Common myeloid progenitor, CD34-positive (primary cell): ENCODE data around the gene SIN3B.

Experiments used
- CTCF ChIA-PET: fragments of 350-600 bp; sonication (Branson Sonifier 250); formaldehyde crosslinking; loops from one replicate; lab custom pipeline; 2021; ENCODE audit warnings: antibody characterized with exemption; lab: Charles Lee
- POLR2A ChIA-PET: fragments of 350-600 bp; sonication (Branson Sonifier 250); formaldehyde crosslinking; loops from one replicate; lab custom pipeline; 2021; ENCODE audit warnings: antibody characterized with exemption; lab: Charles Lee
- DNase-seq, 3 donors: peaks; one replicate each; pipeline versions ENCODE4 v3.0.0 to v3.0.0-alpha.2; 2013
- H3K27ac ChIP-seq, 2 experiments: 1 replicate in 1 of 2; 2 replicates in 1 of 2; pipeline ENCODE4 v1.7.0; 2013; ENCODE audit warnings: inconsistent platforms in 2 of 2, low read length in 2 of 2, mild to moderate bottlenecking in 2 of 2, low read depth in 1 of 2, moderate library complexity in 1 of 2; ENCODE audit not compliant: severe bottlenecking in 2 of 2, insufficient read depth in 1 of 2, poor library complexity in 1 of 2
- H3K27me3 ChIP-seq, 5 experiments: replicated peaks in 2 of 5; 1 replicate in 3 of 5; 2 replicates in 2 of 5; pipeline versions ENCODE4 v1.6.1 to v1.7.0; 2013; ENCODE audit warnings: low read length in 4 of 5, mild to moderate bottlenecking in 2 of 5, moderate library complexity in 2 of 5, inconsistent platforms in 1 of 5; ENCODE audit not compliant: insufficient read depth in 5 of 5, control insufficient read depth in 4 of 5
- H3K36me3 ChIP-seq, 4 experiments: 1 replicate in 2 of 4; 2 replicates in 2 of 4; pipeline versions ENCODE4 v1.6.1 to v1.7.0; 2013; ENCODE audit warnings: low read length in 3 of 4, control low read depth in 1 of 4, mild to moderate bottlenecking in 1 of 4; ENCODE audit not compliant: control insufficient read depth in 4 of 4, insufficient read depth in 4 of 4
- H3K4me1 ChIP-seq, 4 experiments: 1 replicate in 3 of 4; 2 replicates in 1 of 4; pipeline versions ENCODE4 v1.6.1 to v1.7.1; 2013; ENCODE audit warnings: low read length in 3 of 4, mild to moderate bottlenecking in 3 of 4, control low read depth in 1 of 4, inconsistent platforms in 1 of 4, moderate library complexity in 1 of 4; ENCODE audit not compliant: control insufficient read depth in 4 of 4, insufficient read depth in 4 of 4; ENCODE audit errors: control extremely low read depth in 1 of 4
- H3K4me3 ChIP-seq, 7 experiments: 1 replicate in 4 of 7; 2 replicates in 3 of 7; pipeline versions ENCODE4 v1.5.1 to v1.7.0; 2013; ENCODE audit warnings: mild to moderate bottlenecking in 7 of 7, low read length in 6 of 7, moderate library complexity in 6 of 7, inconsistent platforms in 2 of 7, low read depth in 2 of 7, control low read depth in 1 of 7; ENCODE audit not compliant: insufficient read depth in 4 of 7, control insufficient read depth in 1 of 7; ENCODE audit errors: extremely low read depth in 1 of 7
- H3K9me3 ChIP-seq, 5 experiments: 1 replicate in 4 of 5; 2 replicates in 1 of 5; pipeline versions ENCODE4 v1.6.1 to v1.7.1; 2013; ENCODE audit warnings: low read length in 4 of 5, mild to moderate bottlenecking in 2 of 5, inconsistent platforms in 1 of 5, low read depth in 1 of 5, moderate library complexity in 1 of 5; ENCODE audit not compliant: control insufficient read depth in 4 of 5, insufficient read depth in 2 of 5; ENCODE audit errors: control extremely low read depth in 1 of 5
- WGBS: methylation state at CpG from one replicate; pipeline ENCODE4 v1.1.5; 2013; ENCODE audit not compliant: insufficient coverage; 5-methylcytosine and 5-hydroxymethylcytosine counted together

Gene SIN3B

DNA sequence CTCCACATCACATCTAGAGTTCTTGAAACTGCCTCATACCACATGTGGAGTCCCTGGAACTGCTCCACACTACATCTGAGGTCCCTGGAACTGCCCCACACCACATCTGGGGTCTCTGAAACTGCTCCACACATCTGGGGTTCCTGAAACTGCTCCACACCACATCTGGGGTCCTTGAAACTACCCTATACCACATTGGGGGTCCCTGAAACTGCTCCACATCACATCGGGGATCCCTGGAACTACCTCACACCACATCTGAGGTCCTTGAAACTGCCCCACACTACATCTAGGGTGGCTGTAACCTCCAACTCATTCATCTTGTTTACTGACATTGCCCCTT is 93.4 kb downstream of the SIN3B start:
- no peak for DNase-seq
- POLR2A ChIA-PET: no interaction called here
- H3K4me3 ChIP-seq: no peak overlapping the region
- WGBS: 88% methylated on average over 1 of the region's 1 CpG
- peaks cover 0 to 2% (median 0%) of the 10 kb centered on the region in 5 experiments for H3K27me3 ChIP-seq
- H3K4me1 ChIP-seq: no peaks in the 10 kb centered on the region
- CTCF ChIA-PET: no interaction called here
- H3K9me3 ChIP-seq: peaks cover 0 to 20% (median 10%) of the 10 kb centered on the region in 5 experiments
- H3K27ac ChIP-seq: no peak overlapping the region
- no peaks in the 10 kb centered on the region for H3K36me3 ChIP-seq

- no peaks in the 10 kb centered on the region for H3K36me3 ChIP-seq
- WGBS: 94% methylated on average over 13 of the region's 13 CpGs
Measured at GRCh38 chr19:16922949-16923348, 93.8 kb downstream of the SIN3B start.

GRCh38 chr19:16927883-16928282 is 98.7 kb downstream of the SIN3B start:
- ChIA-PET CTCF (no interaction called here), POLR2A (no interaction called here)
- Histone ChIP-seq H3K4me3 (no peak overlapping the region), H3K9me3 (peaks cover 0 to 26% (median 13%) of the 10 kb centered on the region in 5 experiments), H3K27ac (no peak overlapping the region), H3K27me3 (peaks cover 0 to 2% (median 0%) of the 10 kb centered on the region in 5 experiments), H3K36me3 (no peaks in the 10 kb centered on the region), H3K4me1 (no peaks in the 10 kb centered on the region)
- WGBS: 98% methylated on average over 13 of the region's 13 CpGs
- no peak for DNase-seq

More at GRCh38 chr19:16922949-16923348, 93.8 kb downstream of the SIN3B start:
- no peak for DNase-seq
- CTCF ChIA-PET: interaction anchor here (0.6 kb wide), 1 partner anchor 707 kb away, joined by 4 read pairs; no protein-coding TSS in a partner anchor
- no peak overlapping the region for H3K27ac ChIP-seq
- peaks cover 0 to 20% (median 13%) of the 10 kb centered on the region in 5 experiments for H3K9me3 ChIP-seq
- H3K4me3 ChIP-seq: no peak overlapping the region
- POLR2A ChIA-PET: no interaction called here
- H3K4me1 ChIP-seq: no peaks in the 10 kb centered on the region
- H3K27me3 ChIP-seq: peaks cover 0 to 2% (median 0%) of the 10 kb centered on the region in 5 experiments

DNA sequence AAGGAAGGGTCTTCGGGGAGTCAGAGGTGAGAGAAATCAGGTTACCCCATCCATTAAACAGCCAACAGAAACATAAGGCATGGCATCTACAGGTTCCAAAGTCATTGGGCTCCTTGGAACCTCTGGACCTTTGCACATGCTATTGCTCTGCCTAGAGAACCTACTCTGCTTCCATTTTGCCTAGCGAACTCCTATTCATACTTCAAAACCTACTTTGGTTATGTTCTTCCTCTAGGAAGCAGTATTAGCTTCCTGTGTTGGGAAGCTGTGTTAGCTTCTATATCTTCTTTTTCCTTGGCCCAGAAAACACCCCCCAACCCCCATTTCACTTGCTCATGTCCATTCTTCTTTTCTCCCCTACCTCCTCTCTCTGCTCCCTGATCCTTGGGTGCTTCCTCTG is 99.2 kb downstream of the SIN3B start:
- H3K9me3 ChIP-seq: peaks cover 0 to 28% (median 13%) of the 10 kb centered on the region in 5 experiments
- POLR2A ChIA-PET: no interaction called here
- H3K4me1 ChIP-seq: no peaks in the 10 kb centered on the region
- H3K27me3 ChIP-seq: peaks cover 0 to 2% (median 0%) of the 10 kb centered on the region in 5 experiments
- no peaks in the 10 kb centered on the region for H3K36me3 ChIP-seq
- CTCF ChIA-PET: no interaction called here
- no peak for DNase-seq
- WGBS: 100% methylated on average over 1 of the region's 2 CpGs
- no peak overlapping the region for H3K4me3 ChIP-seq
- no peak overlapping the region for H3K27ac ChIP-seq

GRCh38 chr19:16928916-16929315 is 99.7 kb downstream of the SIN3B start:
- no peak overlapping the region for H3K27ac ChIP-seq
- no peaks in the 10 kb centered on the region for H3K36me3 ChIP-seq
- 96% methylated on average over 5 of the region's 10 CpGs for WGBS
- peaks cover 0 to 2% (median 0%) of the 10 kb centered on the region in 5 experiments for H3K27me3 ChIP-seq
- no peaks in the 10 kb centered on the region for H3K4me1 ChIP-seq
- no peak for DNase-seq
- CTCF ChIA-PET: no interaction called here
- POLR2A ChIA-PET: no interaction called here
- H3K4me3 ChIP-seq: no peak overlapping the region
- H3K9me3 ChIP-seq: peaks cover 0 to 33% (median 13%) of the 10 kb centered on the region in 5 experiments
